ENCODE measurements around the gene PCDHB7. TPM values are rescaled to one million over a fixed set of nuclear protein-coding genes. Genes with fewer than 3 reads are reported as not detected.
"Not testable (repeated sequence)": the region's sequence is repeated elsewhere in the genome, so short reads cannot be mapped to it uniquely, and the experiment has no call there.

The PCDHB7 gene
- total RNA-seq, 1 experiment from 2014 or later = not detected

DNA sequence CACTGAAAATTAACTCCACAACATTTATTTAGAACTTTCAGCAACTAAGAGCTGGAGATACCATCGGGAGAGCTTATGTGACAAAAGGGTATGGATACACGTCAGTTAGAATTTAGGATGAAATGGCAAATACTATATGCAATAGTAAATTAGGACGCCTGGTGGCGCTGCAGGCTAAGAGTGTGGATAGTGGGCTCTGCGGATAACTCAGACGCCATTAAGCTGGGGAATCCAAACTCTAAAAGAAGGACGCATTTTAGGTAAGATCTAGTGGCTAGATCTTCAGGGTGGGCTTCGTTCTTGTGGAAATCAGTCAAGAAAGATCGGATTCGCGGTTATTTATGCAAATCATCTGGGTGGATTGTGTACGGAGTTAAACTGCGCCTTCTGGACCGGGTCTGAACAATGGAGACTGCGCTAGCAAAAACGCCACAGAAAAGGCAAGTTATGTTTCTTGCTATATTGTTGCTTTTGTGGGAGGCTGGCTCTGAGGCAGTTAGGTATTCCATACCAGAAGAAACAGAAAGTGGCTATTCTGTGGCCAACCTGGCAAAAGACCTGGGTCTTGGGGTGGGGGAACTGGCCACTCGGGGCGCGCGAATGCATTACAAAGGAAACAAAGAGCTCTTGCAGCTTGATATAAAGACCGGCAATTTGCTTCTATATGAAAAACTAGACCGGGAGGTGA lies 37.3 kb upstream of the PCDHB7 start, which contains the start of gene PCDHB5:
TSS of gene PCDHB5 (plus strand) at position 177 of the 688 bp plus-strand sequence. CDS start at position 406, 229 bp downstream.
- intact Hi-C loops (cut with micrococcal nuclease; ENCODE audit: unreplicated experiment) = no loop called here
- Mint-ChIP-seq H3K27ac (ENCODE audit: unreplicated experiment) (no peak within 1 kb of the TSS), H3K36me3 (ENCODE audit: insufficient read depth, unreplicated experiment) (no peaks in the 10 kb centered on the region), H3K4me1 (ENCODE audit: low read depth, unreplicated experiment) (no peaks in the 10 kb centered on the region), H3K4me3 (ENCODE audit: unreplicated experiment) (no peak within 1 kb of the TSS), H3K9me3 (ENCODE audit: unreplicated experiment) (peaks cover 28% of the 10 kb centered on the region), H3K27me3 (ENCODE audit: insufficient read depth, unreplicated experiment) (no peaks in the 10 kb centered on the region)
- no TSS peak for BruUV-seq (replicated peaks)
- TF ChIP-seq, protein P1, sequence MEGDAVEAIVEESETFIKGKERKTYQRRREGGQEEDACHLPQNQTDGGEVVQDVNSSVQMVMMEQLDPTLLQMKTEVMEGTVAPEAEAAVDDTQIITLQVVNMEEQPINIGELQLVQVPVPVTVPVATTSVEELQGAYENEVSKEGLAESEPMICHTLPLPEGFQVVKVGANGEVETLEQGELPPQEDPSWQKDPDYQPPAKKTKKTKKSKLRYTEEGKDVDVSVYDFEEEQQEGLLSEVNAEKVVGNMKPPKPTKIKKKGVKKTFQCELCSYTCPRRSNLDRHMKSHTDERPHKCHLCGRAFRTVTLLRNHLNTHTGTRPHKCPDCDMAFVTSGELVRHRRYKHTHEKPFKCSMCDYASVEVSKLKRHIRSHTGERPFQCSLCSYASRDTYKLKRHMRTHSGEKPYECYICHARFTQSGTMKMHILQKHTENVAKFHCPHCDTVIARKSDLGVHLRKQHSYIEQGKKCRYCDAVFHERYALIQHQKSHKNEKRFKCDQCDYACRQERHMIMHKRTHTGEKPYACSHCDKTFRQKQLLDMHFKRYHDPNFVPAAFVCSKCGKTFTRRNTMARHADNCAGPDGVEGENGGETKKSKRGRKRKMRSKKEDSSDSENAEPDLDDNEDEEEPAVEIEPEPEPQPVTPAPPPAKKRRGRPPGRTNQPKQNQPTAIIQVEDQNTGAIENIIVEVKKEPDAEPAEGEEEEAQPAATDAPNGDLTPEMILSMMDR (IDR thresholded peaks at IDR 0.05; ENCODE audit: insufficient read depth in 1 of 2, low read depth in 1 of 2, low read length in 1 of 2, severe bottlenecking in 1 of 2, unreplicated experiment in 1 of 2) = no peak
- no peaks in the 10 kb centered on the region for H3K27me3 ChIP-seq (replicated peaks; ENCODE audit: control insufficient read depth, insufficient read depth, low read length)
- H3K36me3 ChIP-seq (ENCODE audit: control insufficient read depth, insufficient read depth, low read length) = no peaks in the 10 kb centered on the region
- ChIA-PET CTCF (no interaction called here), POLR2A (no interaction called here)
- no peak within 1 kb of the TSS for H3K4me3 ChIP-seq (ENCODE audit: low read depth, low read length)
- DNase-seq = no peak
- H3K4me1 ChIP-seq = no peaks in the 10 kb centered on the region
- peaks cover 7% of the 10 kb centered on the region; the same call in 1 of the 2 replicates for H3K9me3 ChIP-seq

DNA sequence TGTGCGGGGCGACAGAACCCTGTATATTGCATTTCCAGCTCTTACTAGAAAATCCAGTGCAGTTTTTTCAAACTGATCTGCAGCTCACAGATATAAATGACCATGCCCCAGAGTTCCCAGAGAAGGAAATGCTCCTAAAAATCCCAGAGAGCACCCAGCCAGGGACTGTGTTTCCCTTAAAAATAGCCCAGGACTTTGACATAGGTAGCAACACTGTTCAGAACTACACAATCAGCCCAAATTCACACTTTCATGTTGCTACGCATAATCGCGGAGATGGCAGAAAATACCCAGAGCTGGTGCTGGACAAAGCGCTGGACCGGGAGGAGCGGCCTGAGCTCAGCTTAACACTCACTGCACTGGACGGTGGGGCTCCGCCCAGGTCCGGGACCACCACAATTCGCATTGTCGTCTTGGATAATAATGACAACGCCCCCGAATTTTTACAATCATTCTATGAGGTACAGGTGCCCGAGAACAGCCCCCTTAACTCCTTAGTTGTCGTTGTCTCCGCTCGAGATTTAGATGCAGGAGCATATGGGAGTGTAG lies 36.7 kb upstream of the PCDHB7 start:
- Mint-ChIP-seq H3K4me3 (ENCODE audit: unreplicated experiment) (no peak overlapping the region), H3K27ac (ENCODE audit: unreplicated experiment) (no peak overlapping the region), H3K4me1 (ENCODE audit: low read depth, unreplicated experiment) (no peaks in the 10 kb centered on the region), H3K36me3 (ENCODE audit: insufficient read depth, unreplicated experiment) (no peaks in the 10 kb centered on the region), H3K27me3 (ENCODE audit: insufficient read depth, unreplicated experiment) (no peaks in the 10 kb centered on the region), H3K9me3 (ENCODE audit: unreplicated experiment) (peaks cover 28% of the 10 kb centered on the region)
- CTCF ChIA-PET = no interaction called here
- no TSS peak for BruUV-seq (replicated peaks)
- Histone ChIP-seq H3K9me3 (peaks cover 7% of the 10 kb centered on the region; the same call in 1 of the 2 replicates), H3K4me1 (no peaks in the 10 kb centered on the region), H3K36me3 (ENCODE audit: control insufficient read depth, insufficient read depth, low read length) (no peaks in the 10 kb centered on the region), H3K4me3 (ENCODE audit: low read depth, low read length) (no peak overlapping the region), H3K27me3 (replicated peaks; ENCODE audit: control insufficient read depth, insufficient read depth, low read length) (no peaks in the 10 kb centered on the region)
- intact Hi-C loops (cut with micrococcal nuclease; ENCODE audit: unreplicated experiment) = no loop called here
- no peak for DNase-seq
- TF ChIP-seq, protein P1 (IDR thresholded peaks at IDR 0.05; ENCODE audit: insufficient read depth in 1 of 2, low read depth in 1 of 2, low read length in 1 of 2, severe bottlenecking in 1 of 2, unreplicated experiment in 1 of 2) = no peak
- POLR2A ChIA-PET = no interaction called here

DNA sequence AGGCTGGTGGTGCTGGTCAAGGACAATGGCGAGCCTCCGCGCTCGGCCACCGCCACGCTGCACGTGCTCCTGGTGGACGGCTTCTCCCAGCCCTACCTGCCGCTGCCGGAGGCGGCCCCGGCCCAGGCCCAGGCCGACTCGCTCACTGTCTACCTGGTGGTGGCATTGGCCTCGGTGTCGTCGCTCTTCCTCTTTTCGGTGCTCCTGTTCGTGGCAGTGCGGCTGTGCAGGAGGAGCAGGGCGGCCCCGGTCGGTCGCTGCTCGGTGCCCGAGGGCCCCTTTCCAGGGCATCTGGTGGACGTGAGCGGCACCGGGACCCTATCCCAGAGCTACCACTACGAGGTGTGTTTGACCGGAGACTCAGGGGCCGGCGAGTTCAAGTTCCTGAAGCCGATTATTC lies 35.1 kb upstream of the PCDHB7 start:
- H3K27me3 Mint-ChIP-seq (ENCODE audit: insufficient read depth, unreplicated experiment); H3K9me3 ChIP-seq; H3K27me3 ChIP-seq (replicated peaks; ENCODE audit: control insufficient read depth, insufficient read depth, low read length); BruUV-seq (replicated peaks); H3K36me3 ChIP-seq (ENCODE audit: control insufficient read depth, insufficient read depth, low read length); intact Hi-C loops (cut with micrococcal nuclease; ENCODE audit: unreplicated experiment); H3K4me1 ChIP-seq; H3K36me3 Mint-ChIP-seq (ENCODE audit: insufficient read depth, unreplicated experiment); H3K4me3 Mint-ChIP-seq (ENCODE audit: unreplicated experiment); DNase-seq; H3K27ac Mint-ChIP-seq (ENCODE audit: unreplicated experiment); H3K4me3 ChIP-seq (ENCODE audit: low read depth, low read length); CTCF ChIA-PET; POLR2A ChIA-PET; H3K4me1 Mint-ChIP-seq (ENCODE audit: low read depth, unreplicated experiment): not testable (repeated sequence)
- H3K9me3 Mint-ChIP-seq (ENCODE audit: unreplicated experiment) = peaks cover 28% of the 10 kb centered on the region
